Tibial artery (tissue), 4 donors: ENCODE results near the gene RCOR2.

Experiments used
- DNase-seq, 2 donors: peaks; one replicate each; pipeline ENCODE4 v3.0.0-alpha.2; 2019
- H3K27ac ChIP-seq, 2 donors: fragments of 200-600 bp; sonication (generic) in 1 of 2; 1 replicate in 1 of 2; 2 replicates in 1 of 2; pipeline ENCODE4 v1.5.1; 2018 to 2019; ENCODE audit warnings: mild to moderate bottlenecking in 1 of 2
- H3K27me3 ChIP-seq, 2 donors: fragments of 200-600 bp; sonication (generic) in 1 of 2; one replicate each; pipeline versions ENCODE4 v1.5.1 to v1.6.0; 2016 to 2019
- H3K36me3 ChIP-seq, 3 donors: fragments of 200-600 bp; sonication (generic) in 2 of 3; one replicate each; pipeline ENCODE4 v1.5.1; 2016 to 2019; ENCODE audit warnings: mild to moderate bottlenecking in 2 of 3
- H3K4me1 ChIP-seq, 4 donors: fragments of 200-600 bp; sonication (generic) in 2 of 4; 1 replicate in 3 of 4; 2 replicates in 1 of 4; pipeline ENCODE4 v1.5.1; 2016 to 2019
- H3K4me3 ChIP-seq, 2 donors: fragments of 200-600 bp; sonication (generic) in 1 of 2; 1 replicate in 1 of 2; 2 replicates in 1 of 2; pipeline ENCODE4 v1.5.1; 2018 to 2019; ENCODE audit warnings: mild to moderate bottlenecking in 2 of 2
- H3K9me3 ChIP-seq, 3 donors: fragments of 200-600 bp; sonication (generic) in 1 of 3; one replicate each; pipeline ENCODE4 v1.5.1; 2016 to 2019
- CTCF ChIP-seq, 2 experiments: fragments of 200-600 bp in 1 of 2; fragments of 450-650 bp in 1 of 2; IDR thresholded peaks; one replicate each; pipeline ENCODE4 v1.5.1; 2017 to 2019; ENCODE audit warnings: antibody characterized with exemption in 2 of 2, mild to moderate bottlenecking in 1 of 2, moderate library complexity in 1 of 2
- intact Hi-C: fragments of 100-400 bp; cut with DNase I; formaldehyde crosslinking; loops from one replicate; pipeline ENCODE4 v1.15.0; 2023; ENCODE audit warnings: low total_unique reads

Gene RCOR2

GRCh38 chr11:63905179-63905578 is 11.8 kb downstream of the RCOR2 start:
- peak; percentile 27 to 69 for DNase-seq
- Histone ChIP-seq H3K4me3 (no peak overlapping the region), H3K36me3 (peaks cover 51 to 97% (median 82%) of the 10 kb centered on the region in 3 donors), H3K27ac (peak overlapping the region; percentile 47 to 70), H3K4me1 (peaks cover 0 to 41% (median 31%) of the 10 kb centered on the region in 4 donors), H3K9me3 (no peaks in the 10 kb centered on the region), H3K27me3 (no peaks in the 10 kb centered on the region)
- intact Hi-C loops, result no loop called here
- TF ChIP-seq CTCF (IDR thresholded peaks at IDR 0.05), result no peak

GRCh38 chr11:63904743-63905142 is 12.2 kb downstream of the RCOR2 start:
- TF ChIP-seq CTCF (IDR thresholded peaks at IDR 0.05), result no peak
- H3K4me3 ChIP-seq, result no peak overlapping the region
- peak overlapping the region; percentile 47 to 70 for H3K27ac ChIP-seq
- no peaks in the 10 kb centered on the region for H3K9me3 ChIP-seq
- intact Hi-C loops, result no loop called here
- H3K27me3 ChIP-seq, result no peaks in the 10 kb centered on the region
- peaks cover 56 to 97% (median 86%) of the 10 kb centered on the region in 3 donors for H3K36me3 ChIP-seq
- H3K4me1 ChIP-seq, result peaks cover 0 to 37% (median 26%) of the 10 kb centered on the region in 4 donors
- no peak for DNase-seq

GRCh38 chr11:63903884-63904283 is 13.1 kb downstream of the RCOR2 start:
- Histone ChIP-seq H3K9me3 (no peaks in the 10 kb centered on the region), H3K27me3 (no peaks in the 10 kb centered on the region), H3K4me1 (peaks cover 0 to 28% (median 18%) of the 10 kb centered on the region in 4 donors), H3K4me3 (no peak overlapping the region), H3K27ac (no peak overlapping the region), H3K36me3 (peaks cover 64 to 97% (median 89%) of the 10 kb centered on the region in 3 donors)
- DNase-seq, result no peak
- TF ChIP-seq CTCF (IDR thresholded peaks at IDR 0.05), result no peak
- intact Hi-C loops, result no loop called here

GRCh38 chr11:63901660-63902059 is 15.3 kb downstream of the RCOR2 start:
- TF ChIP-seq CTCF (IDR thresholded peaks at IDR 0.05), result no peak
- Histone ChIP-seq H3K36me3 (peaks cover 71 to 99% (median 94%) of the 10 kb centered on the region in 3 donors), H3K27ac (no peak overlapping the region), H3K4me3 (no peak overlapping the region), H3K27me3 (no peaks in the 10 kb centered on the region), H3K4me1 (peaks cover 0 to 14% (median 7%) of the 10 kb centered on the region in 4 donors), H3K9me3 (no peaks in the 10 kb centered on the region)
- intact Hi-C loops, result no loop called here
- no peak for DNase-seq

- Histone ChIP-seq H3K36me3 (peaks cover 58 to 79% (median 71%) of the 10 kb centered on the region in 3 donors), H3K9me3 (no peaks in the 10 kb centered on the region), H3K27me3 (no peaks in the 10 kb centered on the region), H3K4me1 (peaks cover 0 to 15% (median 0%) of the 10 kb centered on the region in 4 donors), H3K4me3 (no peak overlapping the region), H3K27ac (no peak overlapping the region)
- intact Hi-C loops, result no loop called here
- no peak for TF ChIP-seq CTCF (IDR thresholded peaks at IDR 0.05)
- no peak for DNase-seq
Observed at GRCh38 chr11:63897459-63898146, 19.4 kb downstream of the RCOR2 start.
